Glomerular visceral epithelial cell (primary cell): ENCODE results near the gene TRIP10.
A peak's percentile ranks its signal among the peaks of the same experiment; 100 is the strongest.

Experiments
- DNase-seq: peaks from one replicate; pipeline ENCODE4 v3.0.0-alpha.2; 2016; ENCODE audit errors: extremely low spot score

TRIP10 gene

DNA sequence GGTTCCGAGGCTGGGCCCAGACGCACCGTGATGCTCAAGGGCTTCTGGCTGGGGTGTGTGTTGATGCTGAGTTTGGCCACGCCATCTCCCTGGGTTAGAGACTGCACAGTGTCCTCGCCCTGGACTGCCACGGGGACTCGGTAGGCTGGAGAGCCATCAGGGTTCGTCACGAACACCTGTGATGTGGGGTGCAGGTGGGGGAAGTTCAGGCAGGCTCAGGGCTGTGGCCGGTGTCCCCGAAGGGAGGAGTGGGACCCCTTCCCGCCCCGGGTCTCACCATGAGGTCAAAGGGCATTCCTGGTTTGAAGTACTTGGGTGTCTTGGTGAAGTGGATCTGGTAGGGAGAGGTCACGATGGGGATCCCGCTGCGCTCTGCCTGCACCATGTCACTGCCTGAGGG, 27.2 kb upstream of the TRIP10 start:
- DNase-seq: no peak

DNA sequence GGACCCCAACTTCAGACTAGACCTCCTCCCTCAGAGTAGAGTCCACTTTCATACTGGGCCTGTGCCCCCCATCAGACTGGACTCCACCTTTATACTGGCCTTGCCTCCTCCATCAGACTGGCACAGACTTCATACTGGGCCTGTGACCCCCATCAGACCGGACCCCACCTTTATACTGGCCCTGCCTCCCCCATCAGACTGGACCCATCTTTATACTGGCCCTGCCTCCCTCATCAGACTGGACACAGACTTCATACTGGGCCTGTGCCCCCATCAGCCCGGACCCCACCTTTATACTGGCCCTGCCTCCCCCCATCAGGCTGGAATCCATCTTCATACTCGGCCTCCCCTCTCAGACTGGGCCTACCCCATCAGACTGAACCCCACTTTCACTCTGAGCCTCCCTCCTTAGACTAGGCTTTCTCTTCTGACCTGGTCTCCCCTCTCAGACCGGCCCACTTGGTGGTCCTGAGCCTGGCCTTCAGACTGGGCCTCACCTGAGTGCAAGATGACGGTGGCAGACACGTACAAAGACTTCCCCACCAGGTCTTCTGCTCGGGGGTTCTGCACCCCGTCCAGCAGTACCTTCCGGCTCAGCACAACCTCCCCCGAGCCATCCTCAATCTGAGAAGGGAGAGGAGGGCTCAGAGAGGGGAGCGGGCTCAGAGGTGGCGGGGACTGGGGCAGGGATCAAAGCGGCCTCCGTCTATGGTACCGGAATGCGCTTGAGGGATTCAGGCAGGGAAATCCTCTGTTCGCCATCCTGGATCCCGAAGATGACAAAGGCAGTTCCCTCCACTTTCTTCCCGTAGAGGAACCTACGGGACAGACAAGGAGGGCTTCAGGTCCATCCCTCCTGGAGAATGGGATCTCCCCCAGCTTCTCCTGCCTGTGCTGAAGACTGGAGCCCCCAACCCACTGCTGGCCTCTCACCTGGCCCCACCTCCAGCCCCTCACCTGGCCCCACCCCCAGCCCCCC, 26.5 kb upstream of the TRIP10 start:
- no peak for DNase-seq

DNA sequence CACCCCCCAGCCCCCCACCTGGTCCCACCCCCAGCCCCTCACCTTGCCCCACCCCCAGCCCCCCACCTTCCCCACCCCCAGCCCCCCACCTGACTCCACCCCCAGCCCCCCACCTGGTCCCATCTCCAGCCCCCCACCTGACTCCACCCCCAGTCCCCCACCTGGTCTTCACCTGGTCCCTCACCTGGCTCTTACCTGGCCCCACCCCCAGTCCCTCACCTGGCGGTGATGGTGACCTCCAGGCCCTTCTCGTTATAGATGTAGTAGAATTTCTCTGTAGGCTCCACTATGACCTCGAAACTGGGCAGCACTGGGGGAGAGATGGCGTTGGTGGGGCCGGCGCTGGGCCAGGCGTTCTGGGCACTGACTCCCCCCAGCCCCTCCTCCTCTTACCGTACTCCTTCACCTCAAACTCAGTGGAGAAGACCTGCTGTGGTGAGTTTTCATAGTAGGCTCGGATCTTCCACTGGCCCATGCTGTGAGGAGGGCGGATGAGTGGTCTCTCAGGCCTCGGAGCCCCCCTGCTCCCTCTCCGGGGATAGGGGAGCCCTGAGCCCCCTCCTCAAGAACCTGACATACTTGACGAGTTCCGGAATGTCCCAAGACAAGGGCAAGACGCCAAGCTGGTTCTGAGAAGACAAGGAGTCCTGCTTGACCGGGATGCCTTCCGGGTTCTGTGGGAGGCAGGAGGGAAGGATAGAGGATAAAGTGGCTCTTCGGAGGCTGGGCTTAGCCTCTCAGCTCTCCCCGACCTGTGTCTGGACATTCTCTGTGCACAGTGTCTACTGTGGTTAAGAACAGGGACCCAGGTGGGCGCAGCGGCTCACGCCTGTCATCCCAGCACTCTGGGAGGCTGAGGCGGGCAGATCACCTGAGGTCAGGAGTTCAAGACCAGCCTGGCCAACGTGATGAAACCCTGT, 25.4 kb upstream of the TRIP10 start:
- no peak for DNase-seq

DNA sequence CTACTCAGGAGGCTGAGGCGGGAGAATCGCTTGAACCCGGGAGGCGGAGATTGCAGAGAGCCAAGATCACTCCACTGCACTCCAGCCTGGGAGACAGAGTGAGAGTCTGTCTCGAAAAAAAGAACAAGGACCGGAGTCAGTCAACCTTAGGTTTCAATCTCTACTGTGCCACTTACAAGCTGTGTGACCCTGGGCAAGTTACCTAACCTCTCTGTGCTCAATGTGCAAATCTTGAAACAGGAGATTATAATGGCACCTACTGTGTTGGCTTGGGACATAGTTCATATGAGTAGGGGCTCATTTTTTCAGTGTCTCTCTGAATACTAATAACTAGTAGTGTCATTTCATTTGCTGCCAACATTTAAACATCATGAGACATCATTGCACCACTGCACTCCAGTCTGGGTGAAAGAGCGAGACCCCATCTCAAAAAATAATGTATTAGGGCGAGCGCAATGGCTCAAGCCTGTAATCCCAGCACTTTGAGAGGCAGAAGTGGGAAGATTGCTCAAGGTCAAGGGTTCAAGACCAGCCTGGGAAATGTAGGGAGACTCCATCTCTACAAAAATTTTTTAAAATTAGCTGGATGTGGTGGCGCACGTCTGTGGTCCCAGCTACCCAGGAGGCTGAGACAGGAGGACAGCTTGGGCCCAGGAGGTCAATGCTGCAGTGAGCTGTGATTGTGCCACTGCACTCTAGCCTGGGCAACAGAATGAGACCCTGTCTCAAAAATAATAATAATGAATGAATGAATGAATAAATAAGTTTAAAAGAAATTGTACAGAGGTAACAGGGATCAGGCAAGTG, 24.5 kb upstream of the TRIP10 start:
- no peak for DNase-seq

DNA sequence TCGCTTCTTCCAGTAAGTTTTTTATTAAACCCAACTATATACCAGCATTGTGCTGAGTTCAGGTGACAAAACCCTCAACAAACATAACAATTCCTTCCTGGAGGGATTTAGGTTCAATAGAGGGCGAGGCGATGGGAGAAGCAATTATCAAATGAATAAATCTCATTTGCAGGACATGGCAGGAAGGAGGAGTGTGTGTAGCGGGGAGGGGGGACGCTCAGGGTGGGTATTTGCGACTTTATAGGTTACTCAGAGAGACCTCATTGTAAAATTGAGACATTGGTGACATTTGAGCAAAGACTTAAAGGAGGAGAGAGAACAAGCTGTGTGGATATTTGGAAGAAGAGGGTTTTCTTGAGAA, 22.9 kb upstream of the TRIP10 start:
- no peak for DNase-seq

DNA sequence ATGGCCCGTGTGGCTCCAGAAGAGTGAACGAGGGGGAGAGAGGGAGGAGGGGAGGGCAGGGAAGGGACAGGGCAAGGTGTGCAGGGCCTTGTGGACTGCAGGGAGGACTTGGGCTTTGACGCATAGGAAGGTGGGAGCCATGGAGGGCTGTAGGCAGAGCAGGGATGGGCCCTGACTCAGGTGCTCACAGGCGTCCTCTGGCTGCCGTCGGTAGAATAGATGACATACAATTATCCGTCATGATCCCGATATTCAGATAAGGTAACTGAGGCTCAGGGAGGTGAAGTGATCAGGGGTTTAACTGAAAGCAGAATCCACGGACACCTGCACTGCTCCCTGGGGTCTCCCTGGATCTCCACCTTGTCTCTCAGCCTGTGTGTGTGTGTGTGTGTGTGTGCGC, 22.4 kb upstream of the TRIP10 start:
- DNase-seq: no peak

DNA sequence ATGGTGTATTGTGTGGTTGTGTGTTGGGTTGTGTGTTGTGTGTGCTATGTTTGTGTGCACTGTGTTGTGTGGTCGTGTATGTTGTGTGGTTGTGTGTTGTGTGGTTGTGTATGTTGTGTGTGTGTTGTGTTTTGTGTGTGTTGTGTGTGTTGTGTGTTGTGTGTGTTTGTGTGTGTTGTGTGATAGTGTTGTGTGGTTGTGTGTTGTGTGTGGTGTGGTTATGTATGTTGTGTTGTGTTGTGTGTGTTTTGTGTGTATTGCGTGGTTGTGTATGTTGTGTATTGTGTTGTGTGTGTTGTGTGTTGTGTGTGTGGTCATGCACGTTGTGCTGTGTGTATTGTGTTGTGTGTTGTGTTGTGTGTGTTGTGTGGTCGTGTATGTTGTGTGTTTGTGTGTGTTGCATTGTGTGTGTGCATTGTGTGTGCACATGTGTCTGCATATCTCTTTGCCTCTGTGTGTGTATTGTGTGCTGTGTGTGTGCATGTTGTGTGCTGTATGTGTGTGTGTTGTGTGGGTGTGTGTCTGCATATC, 22.0 kb upstream of the TRIP10 start:
- no peak for DNase-seq

DNA sequence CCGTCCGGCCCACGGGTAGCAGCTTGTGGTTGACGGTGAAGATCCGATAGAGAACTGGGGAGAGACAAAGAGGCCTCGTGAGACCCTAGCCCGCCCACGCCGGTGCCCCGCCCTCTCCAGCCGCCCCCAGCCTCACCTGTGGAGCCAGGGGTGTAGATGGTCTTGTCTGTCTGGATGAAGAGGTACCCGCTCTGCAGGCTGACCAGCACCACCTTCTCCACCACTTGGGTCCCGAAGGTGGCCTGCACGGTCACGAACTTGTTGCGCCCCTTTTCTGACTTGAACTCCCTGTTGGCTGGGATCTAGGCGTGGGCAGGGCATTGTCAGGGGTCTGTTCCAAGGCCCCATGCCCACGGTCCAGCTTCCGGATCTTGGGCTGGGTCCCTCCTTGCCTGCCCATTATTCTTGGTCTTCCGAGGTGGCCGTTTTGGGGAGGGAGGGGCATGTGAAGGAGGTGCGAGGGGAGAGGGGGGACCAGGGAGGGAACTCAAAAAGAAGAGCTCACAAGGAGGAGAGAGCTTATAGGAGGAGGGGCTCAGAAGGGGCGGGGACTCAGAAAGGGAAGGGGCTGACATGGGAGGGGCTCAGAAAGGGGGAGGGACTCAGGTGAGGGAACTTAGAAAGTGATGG, 21.3 kb upstream of the TRIP10 start:
- no peak for DNase-seq

DNA sequence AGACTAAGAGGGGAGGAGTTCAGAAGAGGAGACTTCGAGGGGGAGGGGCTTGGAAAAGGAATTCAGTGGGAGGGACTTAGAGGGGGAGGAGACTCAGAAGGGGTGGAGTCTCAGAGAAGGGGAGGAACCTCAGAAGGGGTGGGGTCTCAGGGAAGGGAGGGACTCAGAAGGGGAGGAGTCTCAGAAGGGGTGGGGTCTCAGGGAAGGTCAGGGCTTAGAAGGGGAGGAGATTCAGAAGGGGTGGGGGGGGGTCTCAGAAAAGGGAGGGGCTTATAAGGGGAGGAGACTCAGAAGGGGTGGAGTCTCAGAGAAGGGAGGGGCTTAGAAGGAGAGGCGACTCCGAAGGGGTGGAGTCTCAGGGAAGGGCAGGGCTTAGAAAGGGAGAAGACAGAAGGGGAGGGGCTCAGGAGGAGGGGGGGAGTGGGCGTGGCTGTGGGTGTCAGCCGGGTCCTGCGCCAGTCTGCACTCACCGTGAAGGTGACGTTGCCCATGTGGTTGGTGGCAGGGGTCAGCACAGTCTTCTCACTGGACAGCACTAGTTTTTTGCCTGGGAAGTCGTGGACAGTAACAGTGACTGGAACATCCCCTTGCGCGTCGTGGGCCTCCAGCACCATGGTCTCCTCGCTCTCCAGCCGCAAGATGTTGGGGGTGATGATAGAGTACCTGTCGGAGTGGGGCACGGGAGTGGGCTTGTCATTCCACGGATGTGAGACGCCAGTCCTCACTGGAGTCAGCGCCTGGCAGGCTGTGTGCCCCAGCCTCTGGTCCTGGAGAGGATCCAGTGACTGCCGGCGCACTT, 20.5 kb upstream of the TRIP10 start:
- peak; percentile 26 for DNase-seq

DNA sequence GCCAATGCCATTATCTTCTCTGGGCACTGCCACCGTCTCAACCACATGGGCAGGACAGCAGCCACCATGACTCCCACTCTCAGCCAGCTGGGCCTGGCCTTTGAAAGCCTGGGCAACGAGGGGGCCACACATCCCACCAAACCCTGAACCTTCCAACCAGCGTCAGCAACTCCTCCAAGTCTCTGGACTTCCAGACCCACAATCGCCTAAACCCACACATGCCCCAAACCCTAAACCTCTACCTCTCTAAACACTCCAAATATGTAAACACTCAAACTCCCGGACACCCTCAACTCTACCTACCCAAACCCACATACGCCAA, 20.0 kb upstream of the TRIP10 start:
- no peak for DNase-seq

DNA sequence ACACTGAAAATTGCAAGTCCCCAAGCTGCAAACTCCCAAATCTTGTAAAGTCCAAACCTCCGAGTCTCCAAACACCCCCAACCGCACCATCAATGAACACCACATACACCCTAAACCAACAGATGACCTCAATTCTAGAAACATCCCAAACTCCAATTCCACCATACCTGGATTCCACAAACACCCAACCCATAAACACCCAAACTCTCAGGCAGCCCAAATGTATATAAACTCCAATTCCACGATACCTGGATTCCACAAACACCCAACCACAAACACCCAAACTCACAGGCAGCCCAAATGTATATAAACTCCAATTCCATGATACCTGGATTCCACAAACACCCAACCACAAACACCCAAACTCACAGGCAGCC, 19.5 kb upstream of the TRIP10 start:
- DNase-seq: no peak

DNA sequence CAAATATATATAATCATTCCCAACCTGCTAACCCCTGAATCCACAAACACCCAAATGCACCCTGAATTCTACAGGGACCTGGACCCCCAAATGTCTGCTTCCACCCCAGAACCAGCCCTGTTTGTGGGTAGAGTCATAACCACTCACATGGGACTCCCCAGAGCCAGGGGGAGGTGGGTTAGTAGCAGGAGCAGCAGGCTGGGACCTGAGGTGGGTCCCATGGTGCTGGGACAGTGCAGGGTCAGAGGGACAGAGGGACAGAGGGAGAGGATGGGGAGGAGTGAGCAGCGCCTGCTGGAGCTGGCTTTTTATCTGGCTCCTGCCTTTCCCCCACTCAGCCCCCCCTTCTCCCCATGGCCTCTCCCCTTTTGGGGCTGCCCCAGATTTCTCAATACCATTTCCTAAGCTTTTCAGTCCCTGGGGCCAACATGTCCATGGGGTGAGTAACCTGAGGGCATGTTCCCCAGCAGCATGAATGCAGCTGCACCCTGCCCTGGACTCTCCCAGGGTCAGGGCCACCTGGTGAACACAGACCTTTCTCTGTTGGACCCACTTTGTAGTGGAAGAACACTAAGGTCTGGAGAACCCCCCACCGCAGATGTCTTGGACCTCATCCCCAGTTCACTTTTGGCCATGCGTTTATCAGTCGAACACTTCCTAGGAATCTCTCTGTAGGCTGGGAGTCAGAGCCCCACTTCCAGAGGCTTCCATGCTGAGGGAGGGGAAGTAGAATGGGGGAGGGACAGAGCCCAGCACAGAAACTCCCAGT, 18.9 kb upstream of the TRIP10 start, which contains the start of gene C3:
Gene C3 (minus strand): TSS at position 282 of the 769 bp plus-strand sequence. CDS start 61 bp downstream, at position 221.
- DNase-seq: peak; percentile 86

DNA sequence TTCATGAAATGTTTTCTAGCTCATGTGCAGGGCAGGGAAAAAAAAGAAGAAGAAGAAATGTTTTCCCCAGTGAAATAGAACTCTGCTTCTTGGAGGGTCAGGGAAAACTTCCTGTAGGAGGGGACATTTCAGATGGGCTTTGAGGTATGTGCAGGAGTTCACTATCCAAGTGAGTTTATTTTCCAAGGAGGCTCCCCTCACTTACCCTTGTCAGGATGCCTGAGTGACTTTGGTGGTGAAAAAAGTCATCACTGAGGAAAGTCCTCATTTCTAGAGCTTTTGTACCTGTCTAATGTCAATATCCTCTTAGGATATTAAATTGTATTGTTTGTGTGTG, 18.4 kb upstream of the TRIP10 start:
- DNase-seq: no peak

DNA sequence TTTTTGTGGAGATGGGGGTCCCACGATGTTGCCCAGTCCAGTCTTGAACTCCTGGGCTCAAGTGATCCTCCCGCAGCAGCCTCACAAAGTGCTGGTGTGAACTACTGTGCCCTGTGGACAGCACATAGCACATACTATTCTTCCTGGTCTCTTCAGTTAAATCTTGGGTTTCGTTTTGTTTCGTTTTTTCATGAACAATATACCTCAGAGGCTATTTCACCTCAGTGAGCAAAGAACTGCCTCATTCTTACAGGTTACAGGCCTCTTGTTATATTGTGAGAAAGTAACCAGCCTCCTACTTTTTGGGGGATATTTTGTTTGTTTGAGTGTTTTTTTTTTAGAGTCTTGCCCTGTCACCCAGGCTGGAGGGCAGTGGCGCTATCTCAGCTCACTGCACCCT, 17.7 kb upstream of the TRIP10 start:
- no peak for DNase-seq

DNA sequence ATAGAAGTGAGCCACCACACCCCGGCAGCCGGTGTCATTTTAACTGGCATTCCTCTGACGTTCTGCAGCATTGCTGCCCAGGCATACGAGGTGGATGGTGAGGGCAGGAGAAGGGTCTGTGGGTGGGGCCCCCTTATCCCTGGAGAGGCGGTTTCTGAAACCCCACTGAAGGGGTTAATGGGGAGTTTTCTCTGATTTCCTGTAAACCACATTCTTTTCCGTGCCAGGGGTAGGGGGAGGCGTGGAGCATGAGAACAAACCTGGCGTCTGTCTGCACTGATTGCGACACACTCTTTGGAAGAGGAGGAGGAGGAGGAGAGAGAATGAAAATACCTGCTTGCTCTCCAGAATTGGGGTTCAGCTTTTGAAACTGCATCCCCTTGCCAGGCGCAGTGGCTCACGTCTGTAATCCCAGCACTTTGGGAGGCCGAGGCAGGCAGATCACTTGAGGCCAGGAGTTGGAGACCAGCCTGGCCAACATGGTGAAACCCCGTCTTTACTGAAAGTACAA, 16.3 kb upstream of the TRIP10 start:
- peak; percentile 61 for DNase-seq

DNA sequence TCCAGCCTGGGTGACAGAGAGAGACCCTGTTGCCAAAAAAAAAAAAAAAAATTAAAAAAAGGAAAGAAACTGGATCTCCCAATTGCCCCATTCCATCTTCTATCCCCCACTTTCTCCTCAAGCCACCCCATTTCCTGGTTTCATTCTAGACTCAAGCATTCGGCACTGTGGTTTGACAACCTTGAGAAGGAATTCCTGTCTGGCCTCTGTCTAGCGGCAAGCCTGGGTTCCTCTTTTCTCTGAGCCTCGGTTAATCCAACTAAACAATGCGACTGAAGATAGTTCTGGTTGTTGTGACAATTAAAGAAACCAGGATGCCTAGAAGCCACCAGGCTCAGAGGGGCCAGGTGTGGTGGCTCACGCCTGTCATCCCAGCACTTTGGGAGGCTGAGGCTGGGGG, 15.7 kb upstream of the TRIP10 start:
- peak; percentile 31 for DNase-seq

DNA sequence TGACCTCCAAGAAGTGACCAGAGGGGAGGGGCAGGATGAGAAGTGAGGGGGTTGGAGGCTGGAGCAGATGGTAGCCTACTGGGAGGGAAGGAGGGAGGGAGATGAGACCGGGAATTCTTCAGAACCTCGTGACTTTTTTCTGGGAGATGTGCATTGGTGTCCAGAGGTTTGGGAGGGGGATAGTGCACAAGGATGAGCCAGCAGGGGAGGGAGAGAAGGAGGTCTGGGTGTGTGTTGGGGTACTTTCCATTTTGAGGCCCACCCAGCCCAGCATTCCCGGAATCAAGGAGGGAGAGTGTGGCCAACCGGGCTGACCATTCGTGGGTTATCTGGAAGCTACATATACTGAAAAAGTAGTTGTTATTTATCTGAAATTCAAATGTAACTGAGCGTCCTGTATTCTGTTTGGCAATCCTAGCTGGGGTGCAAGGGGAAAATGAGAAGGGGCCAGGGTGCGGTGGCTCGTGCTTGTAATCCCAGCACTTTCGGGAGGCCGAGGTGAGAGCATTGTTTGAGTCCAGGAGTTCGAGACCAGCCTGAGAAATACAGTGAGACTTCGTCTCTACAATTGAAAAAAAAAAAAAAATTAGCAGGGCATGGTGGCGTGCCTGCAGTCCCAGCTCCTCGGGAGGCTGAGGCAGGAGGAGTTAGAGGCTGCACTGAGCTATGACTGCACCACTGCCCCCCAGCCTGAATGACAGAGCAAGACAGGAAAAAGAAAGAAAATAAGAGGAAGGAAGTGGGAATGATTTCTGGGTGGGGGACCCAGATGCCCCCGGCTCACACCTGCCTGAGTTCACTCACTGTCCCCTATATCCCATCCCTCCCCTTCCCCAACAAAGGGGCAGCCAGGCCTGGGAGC, 14.6 kb upstream of the TRIP10 start:
- no peak for DNase-seq

DNA sequence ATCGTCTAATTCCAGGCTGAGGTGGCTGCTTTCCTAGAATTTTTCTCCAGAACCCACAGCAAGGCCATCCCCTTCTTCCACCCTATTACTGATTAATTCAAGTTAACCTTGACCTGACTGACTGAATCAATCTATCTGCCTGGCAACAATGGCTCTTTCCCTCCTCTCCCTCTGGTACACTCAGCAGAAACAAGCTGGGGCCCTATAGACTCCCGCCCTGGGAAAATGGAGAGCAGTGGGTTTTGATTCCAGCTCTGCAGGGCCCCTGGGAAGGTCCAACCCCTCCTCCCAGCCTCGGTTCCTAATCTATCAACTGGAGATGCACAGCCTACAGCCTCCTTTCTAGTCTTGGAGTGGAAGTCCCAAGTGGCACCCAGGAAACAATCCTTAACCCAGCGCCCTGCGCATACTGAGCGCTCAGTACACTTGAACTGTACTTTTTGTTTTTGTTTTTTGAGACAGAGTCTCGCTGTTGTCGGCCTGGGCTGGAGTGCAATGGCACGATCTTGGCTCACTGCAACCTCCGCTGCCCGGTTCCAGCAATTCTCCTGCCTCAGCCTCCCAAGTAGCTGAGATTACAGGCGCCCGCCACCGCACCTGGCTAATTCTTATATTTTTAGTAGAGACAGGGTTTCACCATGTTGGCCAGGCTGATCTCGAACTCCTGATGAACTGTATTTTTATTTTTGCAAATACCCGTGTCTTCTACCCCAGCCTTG, 13.8 kb upstream of the TRIP10 start:
- peak; percentile 41 for DNase-seq
